Left ventricle myocardium superior (tissue), 1 donor: ENCODE data around the gene CCDC57. TPM values are rescaled to one million over a fixed set of nuclear protein-coding genes. Genes with fewer than 3 reads are reported as not detected.
"Not testable (repeated sequence)": the region's sequence is repeated elsewhere in the genome, so short reads cannot be mapped to it uniquely, and the experiment has no call there.

Experiments
- ATAC-seq: fragments of 200-7000 bp; cut with Tn5 transposase; one replicate; pipeline ENCODE4 v1.9.1; 2020; ENCODE audit warnings: mild to moderate bottlenecking, moderate library complexity
- DNase-seq: peaks from one replicate; pipeline ENCODE4 v3.0.0-alpha.2; 2020
- intact Hi-C: fragments of 100-400 bp; cut with micrococcal nuclease; formaldehyde crosslinking; loops from one replicate; pipeline ENCODE4 v1.11.0; 2022
- total RNA-seq: library from RNA; stranded (reverse); fragmentation: NEBNext Ultra II Directional; extraction: Animal tissue kit (Norgen Biotek cat#: 25700); gene quantifications from one replicate; pipeline ENCODE4 v1.2.1, GENCODE V29; 2021
- donor health status: DM: no; HTN: yes; CAD: no; lungs with severe emphysema.

Gene CCDC57
- total RNA-seq, 1 donor from 2014 or later = 8.1 TPM

- ATAC-seq = no peak
- intact Hi-C loops = no loop called here
- no peak for DNase-seq
Observed at GRCh38 chr17:82149401-82150099, 63.1 kb downstream of the CCDC57 start.

GRCh38 chr17:82148997-82149396, 63.6 kb downstream of the CCDC57 start:
- intact Hi-C loops = no loop called here
- DNase-seq (no peak), ATAC-seq (no peak)

DNA sequence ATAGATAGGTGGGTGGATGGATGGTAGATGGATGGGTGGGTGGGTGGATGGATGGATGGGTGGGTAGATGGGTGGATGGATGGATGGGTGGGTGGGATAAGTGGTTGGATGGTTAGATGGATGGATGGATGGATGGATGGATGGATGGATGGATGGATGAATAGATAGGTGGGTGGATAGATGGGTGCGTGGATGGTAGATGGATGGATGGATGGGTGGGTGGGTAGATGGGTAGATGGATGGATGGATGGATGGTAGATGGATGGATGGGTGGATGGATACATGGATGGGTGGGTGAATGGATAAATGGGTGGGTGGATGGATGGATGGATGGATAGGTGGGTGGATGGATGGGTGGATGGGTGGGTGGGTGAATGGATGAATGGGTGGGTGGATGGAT, 64.6 kb downstream of the CCDC57 start:
- no peak for DNase-seq
- intact Hi-C loops = no loop called here
- ATAC-seq = no peak

- no peak for ATAC-seq
- intact Hi-C loops = no loop called here
- no peak for DNase-seq
Observed at GRCh38 chr17:82146663-82147654, 65.7 kb downstream of the CCDC57 start.

DNA sequence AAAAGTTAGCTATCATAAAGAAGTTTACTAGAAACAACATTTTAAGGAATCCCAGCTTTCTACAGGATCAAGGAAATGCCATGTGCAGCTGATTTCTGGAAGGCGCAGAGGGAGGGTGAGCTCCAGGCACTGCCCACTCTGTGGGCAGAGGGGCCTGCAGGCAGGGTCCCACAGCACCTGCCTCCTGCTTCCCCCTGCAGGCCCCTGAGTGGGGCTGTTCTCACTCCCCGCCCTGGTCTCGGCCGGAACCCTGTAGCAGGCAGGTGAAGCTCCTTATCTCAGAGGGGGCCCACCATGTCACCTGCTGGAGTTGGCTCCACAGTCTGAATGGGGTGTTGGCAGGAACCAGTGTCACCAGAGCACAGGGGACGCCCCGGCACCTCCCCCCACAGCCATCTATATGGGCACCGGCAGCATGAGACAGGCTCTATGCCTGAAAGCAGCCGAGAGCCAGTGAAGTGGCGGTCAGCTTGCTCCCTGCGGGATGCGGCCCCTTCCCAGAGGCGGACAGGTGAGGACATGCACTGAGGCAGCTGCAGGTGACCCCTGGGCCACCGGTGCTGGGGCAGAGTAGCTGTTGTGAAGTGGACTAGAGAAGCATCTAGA, 67.0 kb downstream of the CCDC57 start:
- ATAC-seq (no peak), DNase-seq (no peak)
- intact Hi-C loops = no loop called here

DNA sequence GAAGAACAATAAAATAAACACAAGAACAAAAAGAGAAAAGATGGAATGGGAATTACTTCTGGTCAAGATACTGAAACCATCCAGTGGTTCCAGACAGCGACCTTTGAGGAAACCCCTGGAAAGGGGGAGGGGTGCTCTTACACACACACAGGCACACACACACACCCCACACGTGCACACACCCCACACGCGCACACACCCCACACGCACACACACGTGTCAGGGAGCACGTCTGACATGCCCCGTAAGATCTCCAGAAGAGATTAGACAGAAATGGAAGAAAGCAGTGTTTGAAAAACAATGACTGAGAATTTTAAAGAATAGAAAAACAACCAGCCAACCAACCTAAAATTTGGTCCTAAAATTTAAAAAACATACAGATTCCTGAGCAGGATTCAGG, 69.3 kb downstream of the CCDC57 start:
- intact Hi-C loops = no loop called here
- ATAC-seq = no peak
- DNase-seq = no peak

DNA sequence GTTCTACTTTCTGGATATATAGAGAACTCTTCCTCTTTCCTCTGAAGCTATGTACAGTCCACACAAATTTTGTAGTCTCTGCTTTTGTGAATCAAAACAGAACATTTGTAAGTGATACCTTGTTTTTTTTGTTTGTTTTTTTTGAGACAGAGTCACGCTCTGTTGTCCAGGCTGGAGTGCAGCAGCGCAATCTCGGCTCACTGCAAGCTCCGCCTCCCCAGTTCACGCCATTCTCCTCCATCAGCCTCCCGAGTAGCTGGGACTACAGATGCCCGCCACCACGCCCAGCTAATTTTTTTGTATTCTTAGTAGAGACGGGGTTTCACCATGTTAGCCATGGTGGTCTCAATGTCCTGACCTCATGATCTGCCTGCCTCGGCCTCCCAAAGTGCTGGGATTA, 72.7 kb downstream of the CCDC57 start:
- intact Hi-C loops, ATAC-seq, DNase-seq: not testable (repeated sequence)

DNA sequence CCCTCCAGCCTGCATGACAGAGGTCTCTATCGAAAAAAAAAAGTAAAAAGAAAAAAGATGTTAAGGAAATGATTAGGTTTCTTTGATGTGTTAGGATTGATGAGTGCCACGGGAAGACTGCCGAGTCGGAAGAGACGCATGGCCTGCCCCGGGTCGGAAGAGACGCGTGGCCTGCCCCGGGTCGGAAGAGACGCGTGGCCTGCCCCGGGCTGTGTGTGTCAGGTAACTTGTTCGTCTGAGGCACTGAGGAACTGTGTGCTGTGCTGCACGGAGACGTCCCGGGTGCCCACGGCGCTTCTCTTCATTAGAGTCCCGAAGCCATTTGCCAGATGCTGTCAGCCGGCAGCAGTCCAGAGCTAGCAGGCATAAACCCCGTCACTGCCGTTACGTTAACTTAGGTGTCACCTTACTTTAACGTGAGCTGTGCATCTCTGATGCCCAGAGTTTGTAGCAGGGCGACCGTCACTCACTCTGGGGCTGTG, 74.1 kb downstream of the CCDC57 start:
- DNase-seq = no peak
- intact Hi-C loops = no loop called here
- ATAC-seq = no peak

- DNase-seq (no peak), ATAC-seq (no peak)
- intact Hi-C loops = no loop called here
Observed at GRCh38 chr17:82134101-82134500, 78.5 kb downstream of the CCDC57 start.

DNA sequence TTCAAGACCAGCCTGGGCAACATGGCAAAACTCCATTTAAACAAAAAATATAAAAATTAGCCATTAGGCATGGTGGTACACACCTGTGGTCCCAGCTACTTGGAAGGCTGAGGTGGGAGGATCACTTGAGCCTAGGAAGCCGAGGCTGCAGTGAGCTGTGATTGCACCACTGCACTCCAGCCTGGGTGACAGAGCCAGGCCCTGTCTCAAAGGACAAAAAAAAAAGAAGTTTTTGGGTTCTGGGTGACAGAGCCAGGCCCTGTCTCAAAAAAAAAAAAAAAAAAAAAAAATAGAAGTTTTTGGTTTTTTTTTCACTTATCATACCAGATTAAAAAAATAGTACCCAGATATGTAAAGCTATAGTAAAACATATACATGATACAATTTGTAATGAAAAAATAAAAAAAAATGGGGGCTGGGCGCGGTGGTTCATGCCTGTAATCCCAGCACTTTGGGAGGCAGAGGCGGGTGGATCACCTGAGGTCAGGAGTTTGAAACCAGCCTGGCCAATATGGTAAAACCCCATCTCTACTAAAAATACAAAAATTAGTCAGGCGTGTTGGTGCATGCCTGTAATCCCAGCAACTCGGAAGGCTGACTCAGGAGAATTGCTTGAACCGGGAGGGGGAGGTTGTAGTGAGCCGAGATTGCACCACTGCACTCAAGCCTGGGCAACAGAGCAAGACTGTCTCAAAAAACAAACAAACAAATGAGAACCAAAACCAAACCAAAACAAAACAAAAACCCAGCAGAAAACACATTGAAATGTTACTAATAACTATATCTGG, 79.3 kb downstream of the CCDC57 start:
- intact Hi-C loops, ATAC-seq, DNase-seq: not testable (repeated sequence)

- DNase-seq = no peak
- no peak for ATAC-seq
- intact Hi-C loops = no loop called here
Observed at GRCh38 chr17:82129095-82129494, 83.5 kb downstream of the CCDC57 start.

DNA sequence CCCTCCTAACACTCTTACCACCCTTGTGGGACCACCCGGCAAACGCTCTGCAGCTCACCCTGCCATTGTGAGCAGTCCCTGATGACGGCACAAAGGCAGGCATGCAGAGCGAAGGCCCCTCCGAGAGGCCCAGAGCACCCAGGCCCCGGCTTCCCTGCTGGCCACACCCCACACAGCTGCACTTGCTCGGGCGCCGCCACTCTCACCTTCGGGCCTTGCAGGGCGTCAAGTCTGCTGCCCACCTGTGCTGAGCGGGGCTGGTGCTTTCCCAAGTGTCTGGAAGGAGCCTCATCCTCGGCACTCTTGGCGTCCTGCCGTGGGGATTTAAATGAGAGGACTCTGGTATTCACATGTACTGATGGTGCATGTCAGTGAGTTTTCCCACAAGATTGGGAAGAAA, 84.4 kb downstream of the CCDC57 start:
- no peak for DNase-seq
- no peak for ATAC-seq
- intact Hi-C loops = no loop called here

DNA sequence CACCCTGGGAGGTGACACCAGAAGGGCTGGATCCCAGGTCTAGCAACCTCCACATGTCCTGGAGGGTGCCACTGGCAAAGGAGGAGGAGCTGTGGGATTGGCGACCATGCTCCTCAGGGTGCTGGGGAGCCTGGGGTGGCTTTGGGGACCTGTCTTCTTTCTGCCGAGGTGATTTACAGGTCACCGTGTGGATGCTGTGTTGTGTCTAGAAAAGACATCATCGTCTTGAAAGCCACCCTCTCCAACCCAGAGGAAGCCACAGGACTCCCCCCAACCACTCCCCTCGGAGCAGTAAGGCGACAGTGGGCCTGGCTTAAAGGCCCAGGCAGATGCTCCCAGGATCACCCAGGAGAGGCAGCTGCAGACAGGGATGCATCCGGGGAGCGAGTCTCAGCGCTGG, 84.9 kb downstream of the CCDC57 start:
- ATAC-seq (no peak), DNase-seq (no peak)
- intact Hi-C loops = no loop called here

DNA sequence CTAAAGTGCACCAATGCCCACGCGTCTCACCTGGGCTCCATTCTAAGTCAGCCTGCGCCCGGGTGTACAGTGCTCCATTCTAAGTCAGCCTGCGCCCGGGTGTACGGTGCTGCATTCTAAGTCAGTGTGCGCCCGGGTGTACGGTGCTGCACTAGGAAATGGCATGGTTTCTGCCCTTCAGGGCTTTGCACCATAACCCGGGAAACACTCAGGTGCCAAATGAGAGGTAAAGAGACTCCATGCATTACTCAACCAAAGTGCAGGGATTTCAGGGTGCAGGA, 85.4 kb downstream of the CCDC57 start:
- intact Hi-C loops = no loop called here
- no peak for DNase-seq
- ATAC-seq = no peak

DNA sequence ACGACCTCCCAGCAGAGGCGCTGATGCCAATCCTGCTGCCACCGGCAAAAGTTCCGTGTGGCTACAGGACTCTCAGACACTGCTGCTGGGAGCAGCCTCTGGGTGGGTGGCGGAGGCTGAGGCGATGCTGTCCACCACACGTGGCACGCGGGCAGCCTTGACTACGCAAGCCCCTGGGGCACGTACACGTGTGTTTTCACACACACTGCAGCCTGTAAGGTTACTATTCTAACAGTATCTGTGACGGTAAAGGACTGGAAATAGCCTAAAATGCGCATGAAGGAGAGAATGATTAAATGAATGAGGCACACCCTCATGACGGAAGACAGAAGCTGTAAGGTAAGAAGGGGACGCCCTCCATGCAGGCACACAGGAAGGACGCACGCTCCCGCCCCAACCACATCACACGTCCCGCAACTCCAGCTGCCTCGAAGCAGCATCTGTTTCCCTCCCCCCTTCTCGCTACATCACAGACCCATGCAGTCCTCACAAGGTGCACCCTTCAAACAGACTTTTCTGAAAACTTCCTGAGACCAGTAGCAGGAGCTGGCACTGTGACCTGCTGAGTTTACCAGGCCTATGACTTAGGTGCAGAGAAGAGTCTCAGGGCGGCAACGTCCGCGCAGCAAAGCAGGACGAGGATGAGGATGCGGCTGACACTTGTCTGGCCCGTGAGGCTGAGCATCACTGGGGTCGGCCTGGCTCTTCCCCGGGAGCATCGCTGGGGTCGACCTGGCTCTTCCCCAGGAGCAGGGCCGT, 85.9 kb downstream of the CCDC57 start:
- DNase-seq (no peak), ATAC-seq (no peak)
- intact Hi-C loops = no loop called here

GRCh38 chr17:82124101-82124500, 88.5 kb downstream of the CCDC57 start:
- DNase-seq (no peak), ATAC-seq (no peak)
- intact Hi-C loops = no loop called here

- intact Hi-C loops = no loop called here
- DNase-seq (no peak), ATAC-seq (no peak)
Observed at GRCh38 chr17:82121660-82122629, 90.7 kb downstream of the CCDC57 start.

- intact Hi-C loops = no loop called here
- DNase-seq = no peak
- ATAC-seq = no peak
Observed at GRCh38 chr17:82121246-82121645, 91.4 kb downstream of the CCDC57 start.
